ENCODE results near the gene ACTRT2.

Gene ACTRT2

GRCh38 chr1:3003039-3003940 lies 18.0 kb upstream of the ACTRT2 start:
- DNase-seq, result no peak

- no peak for DNase-seq
Observed at GRCh38 chr1:3003941-3004270, 17.4 kb upstream of the ACTRT2 start.

- DNase-seq, result no peak
Observed at GRCh38 chr1:3004285-3005205, 16.7 kb upstream of the ACTRT2 start.

- DNase-seq, result no peak
Observed at GRCh38 chr1:3005771-3006170, 15.5 kb upstream of the ACTRT2 start.

- DNase-seq, result no peak
Observed at GRCh38 chr1:3007298-3008147, 13.7 kb upstream of the ACTRT2 start.

- no peak for DNase-seq
Observed at GRCh38 chr1:3009021-3009420, 12.2 kb upstream of the ACTRT2 start.

GRCh38 chr1:3009556-3009955 lies 11.7 kb upstream of the ACTRT2 start:
- DNase-seq, result no peak

- no peak for DNase-seq
Observed at GRCh38 chr1:3011127-3011526, 10.1 kb upstream of the ACTRT2 start.

GRCh38 chr1:3011631-3012455 lies 9.4 kb upstream of the ACTRT2 start:
- DNase-seq, result no peak

GRCh38 chr1:3012456-3013291 lies 8.6 kb upstream of the ACTRT2 start:
- peak; percentile 35 for DNase-seq

GRCh38 chr1:3013371-3014049 lies 7.8 kb upstream of the ACTRT2 start:
- no peak for DNase-seq

GRCh38 chr1:3014050-3014440 lies 7.2 kb upstream of the ACTRT2 start:
- DNase-seq, result no peak

GRCh38 chr1:3014443-3015268 lies 6.6 kb upstream of the ACTRT2 start:
- no peak for DNase-seq

GRCh38 chr1:3015269-3015635 lies 6.0 kb upstream of the ACTRT2 start:
- no peak for DNase-seq

GRCh38 chr1:3015744-3016143 lies 5.5 kb upstream of the ACTRT2 start:
- no peak for DNase-seq

GRCh38 chr1:3016641-3017439 lies 4.4 kb upstream of the ACTRT2 start:
- no peak for DNase-seq

GRCh38 chr1:3017440-3018050 lies 3.7 kb upstream of the ACTRT2 start:
- no peak for DNase-seq

- no peak for DNase-seq
Observed at GRCh38 chr1:3018051-3018471, 3.2 kb upstream of the ACTRT2 start.

All from stimulated activated CD4-positive, alpha-beta T cell treated with anti-CD3 and anti-CD28 coated beads, Interleukin-1b, Interleukin-23, amount 100 ng/mL, for 48 hours (primary cell).